HG02840 (cell line): ENCODE measurements around the gene ITPK1.

Source experiments
- ATAC-seq: cut with Tn5 transposase; IDR thresholded peaks from one replicate; pipeline ENCODE4 v1.9.1; 2021; ENCODE audit warnings: mild to moderate bottlenecking, moderate library complexity, moderate number of reproducible peaks; ENCODE audit not compliant: unreplicated experiment, low FRiP score

ITPK1 gene

GRCh38 chr14:92916201-92916600 is 199.5 kb downstream of the ITPK1 start:
- ATAC-seq: no peak

- ATAC-seq: no peak
Observed at GRCh38 chr14:92914087-92914656, 201.6 kb downstream of the ITPK1 start.

GRCh38 chr14:92907316-92907911 is 208.3 kb downstream of the ITPK1 start:
- ATAC-seq: no peak

- no peak for ATAC-seq
Observed at GRCh38 chr14:92906823-92907222, 208.9 kb downstream of the ITPK1 start.

- ATAC-seq: no peak
Observed at GRCh38 chr14:92906420-92906819, 209.3 kb downstream of the ITPK1 start.

GRCh38 chr14:92905667-92906066 is 210.1 kb downstream of the ITPK1 start:
- ATAC-seq: no peak

GRCh38 chr14:92903359-92903758 is 212.4 kb downstream of the ITPK1 start:
- no peak for ATAC-seq

GRCh38 chr14:92902726-92903125 is 213.0 kb downstream of the ITPK1 start:
- ATAC-seq: no peak

GRCh38 chr14:92902191-92902590 is 213.5 kb downstream of the ITPK1 start:
- no peak for ATAC-seq

- no peak for ATAC-seq
Observed at GRCh38 chr14:92900660-92901059, 215.1 kb downstream of the ITPK1 start.

- no peak for ATAC-seq
Observed at GRCh38 chr14:92898566-92899131, 217.1 kb downstream of the ITPK1 start.

- no peak for ATAC-seq
Observed at GRCh38 chr14:92897922-92898565, 217.7 kb downstream of the ITPK1 start.

- ATAC-seq: no peak
Observed at GRCh38 chr14:92895352-92895878, 220.3 kb downstream of the ITPK1 start.

- no peak for ATAC-seq
Observed at GRCh38 chr14:92892589-92892988, 223.1 kb downstream of the ITPK1 start.

GRCh38 chr14:92890830-92891588 is 224.7 kb downstream of the ITPK1 start:
- no peak for ATAC-seq

- ATAC-seq: no peak
Observed at GRCh38 chr14:92888896-92889295, 226.8 kb downstream of the ITPK1 start.

- ATAC-seq: no peak
Observed at GRCh38 chr14:92887157-92887556, 228.6 kb downstream of the ITPK1 start.
